ENCODE data around the gene SH3BP2.

DNA sequence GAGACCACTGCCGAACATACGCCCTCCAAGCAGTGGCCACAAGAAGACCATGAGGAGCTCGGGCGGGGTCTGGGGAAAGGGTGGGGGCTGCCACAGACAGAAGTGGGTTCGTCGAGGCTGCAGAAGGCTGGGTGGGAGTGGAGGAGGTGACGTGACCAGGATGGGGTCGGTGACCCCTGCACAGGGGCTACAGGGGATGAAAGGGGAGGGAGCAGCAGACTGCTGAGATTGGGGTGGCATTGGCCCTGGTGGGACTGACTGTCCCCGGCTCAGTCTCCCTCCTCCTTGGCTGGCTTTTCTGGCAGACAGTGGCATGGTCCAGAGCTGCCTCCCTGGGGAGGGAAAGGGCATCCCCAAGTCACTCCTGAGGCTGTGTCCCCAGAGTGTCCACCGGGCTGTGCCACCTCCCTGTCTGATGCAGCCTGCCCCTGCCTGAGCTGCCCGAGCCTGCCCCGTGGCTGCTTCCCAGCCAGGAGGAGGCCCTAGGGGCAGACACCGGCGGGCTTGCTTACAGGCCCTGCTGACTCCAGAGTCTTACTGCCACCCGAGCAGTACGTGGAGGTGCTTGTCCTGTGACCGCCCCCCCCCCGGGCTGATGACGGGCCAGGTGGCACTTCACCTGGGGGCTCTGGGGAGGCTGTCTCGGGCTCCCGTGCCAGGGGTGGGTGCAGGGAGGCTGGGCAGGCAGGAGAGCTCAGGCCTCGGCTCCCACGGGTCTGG lies 7.2 kb downstream of the SH3BP2 start:
- TF ChIP-seq CREB5 (CRISPR knock-in tag; IDR thresholded peaks at IDR 0.05; ENCODE audit: low read depth) (no peak), CSDC2 (CRISPR knock-in tag; IDR thresholded peaks at IDR 0.05) (no peak)

Data from SK-N-SH treated with all-trans-retinoic acid at 6 μM for 48 hours (cell line).